Activated CD8-positive, alpha-beta memory T cell treated with anti-CD3 and anti-CD28 coated beads for 48 hours (primary cell): ENCODE measurements around the gene NPHP4.

ENCODE experiments used
- DNase-seq, 3 experiments: peaks; one replicate each; pipeline ENCODE4 v3.0.0-alpha.2; 2020; ENCODE audit warnings: low read depth in 2 of 3, low spot score in 2 of 3

NPHP4 gene

DNA sequence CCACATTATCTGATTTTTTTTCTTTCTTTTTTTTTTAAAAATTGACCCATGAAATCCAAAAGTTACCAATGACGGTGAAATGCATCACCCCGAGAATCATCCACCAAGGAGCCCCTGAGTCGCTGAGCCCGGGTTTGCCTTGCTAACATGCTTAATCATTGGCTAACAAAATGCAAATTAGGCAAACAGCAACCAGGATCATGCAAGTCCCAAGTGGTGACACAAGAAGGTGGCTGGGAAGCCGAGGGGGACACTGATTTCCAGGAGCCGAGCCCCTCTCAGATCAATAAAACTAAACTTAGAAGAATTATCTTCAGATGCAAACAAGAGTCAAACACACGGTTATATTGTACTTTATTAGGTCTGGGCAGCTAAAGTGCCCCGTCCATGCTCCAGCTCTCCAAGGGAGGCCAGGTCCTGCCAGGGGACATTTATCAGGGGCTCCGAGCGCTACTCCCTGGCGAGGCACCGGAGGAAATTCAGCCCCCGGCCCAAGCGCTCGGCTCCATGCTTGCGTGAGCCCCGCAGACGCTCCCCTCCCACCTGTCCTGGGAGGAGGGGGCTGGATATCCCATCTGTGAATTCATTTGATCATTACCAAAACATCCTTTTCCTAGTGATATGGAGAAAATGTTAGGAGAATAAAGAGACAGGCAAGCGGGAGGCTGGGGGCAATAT is 154.1 kb downstream of the NPHP4 start:
- DNase-seq = no peak

DNA sequence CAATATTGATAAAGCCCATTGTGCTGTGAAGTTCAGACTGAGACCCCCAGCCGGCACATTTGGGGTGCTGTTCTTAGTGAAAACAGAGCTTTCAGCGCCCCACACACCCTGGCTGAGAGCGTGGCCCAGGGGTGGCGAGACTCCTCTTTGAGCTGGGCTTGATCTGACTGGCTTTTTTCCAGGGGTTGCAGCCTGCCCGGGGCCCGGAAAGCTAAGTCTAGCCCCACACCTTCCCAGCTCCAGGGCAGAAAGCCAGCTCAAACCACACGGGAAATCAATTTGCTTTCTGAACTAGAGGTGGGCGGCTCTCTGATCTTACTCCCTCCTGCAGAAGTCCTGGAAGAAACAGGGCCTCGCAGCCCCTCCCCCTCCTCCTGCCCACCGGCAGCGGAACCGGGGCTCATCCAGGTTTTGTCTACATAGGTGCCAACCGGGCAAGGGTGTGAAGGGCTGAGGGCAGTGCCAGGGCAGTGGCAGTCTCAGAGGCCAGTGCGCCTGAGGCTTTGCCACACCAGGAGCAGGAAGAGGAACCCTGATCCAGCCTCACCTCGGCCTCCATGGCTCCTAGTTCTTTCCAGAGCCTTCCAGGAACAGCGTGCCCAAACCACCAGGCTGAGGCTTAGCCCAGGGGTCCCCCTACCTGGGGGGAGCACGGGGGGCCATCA is 155.3 kb downstream of the NPHP4 start:
- no peak for DNase-seq

- no peak for DNase-seq
These were observed 157.1 kb downstream of the NPHP4 start for GRCh38 chr1:5835179-5835562.

DNA sequence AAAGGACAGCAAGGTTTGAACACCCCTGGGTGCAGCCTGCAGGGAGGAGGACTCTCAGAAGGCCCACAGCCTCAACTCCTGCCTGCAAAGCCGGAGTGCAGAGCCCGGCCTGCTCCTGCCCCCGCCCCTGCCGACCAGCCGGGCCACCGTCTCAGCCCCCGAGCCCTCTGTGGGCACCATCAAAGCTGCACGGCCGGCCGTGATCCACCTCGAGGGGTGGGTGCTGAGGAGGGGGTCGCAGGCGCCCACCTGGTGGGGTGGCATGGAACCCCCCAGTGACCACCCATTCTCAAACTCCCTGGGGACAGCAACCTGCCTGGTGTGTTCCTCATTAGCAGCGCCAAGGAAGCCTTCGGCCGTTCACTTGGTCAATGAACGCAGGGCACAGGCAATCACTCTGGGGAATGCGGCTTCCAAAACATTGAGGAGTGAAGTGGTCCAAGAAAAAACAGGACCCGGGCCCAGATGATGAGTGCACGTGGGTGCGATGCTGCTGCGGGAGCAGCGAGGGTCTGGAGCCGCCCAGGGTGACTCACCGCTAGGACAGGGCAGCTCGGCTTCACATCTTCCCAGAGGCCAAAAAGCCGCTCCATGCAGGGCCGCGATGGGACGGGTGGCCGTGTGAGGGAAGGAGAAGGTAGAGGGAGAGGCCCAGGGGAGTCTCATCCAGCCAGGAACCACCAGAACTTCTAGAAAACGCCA is 157.6 kb downstream of the NPHP4 start:
- DNase-seq = no peak

GRCh38 chr1:5833911-5834310 is 158.3 kb downstream of the NPHP4 start:
- DNase-seq = no peak

DNA sequence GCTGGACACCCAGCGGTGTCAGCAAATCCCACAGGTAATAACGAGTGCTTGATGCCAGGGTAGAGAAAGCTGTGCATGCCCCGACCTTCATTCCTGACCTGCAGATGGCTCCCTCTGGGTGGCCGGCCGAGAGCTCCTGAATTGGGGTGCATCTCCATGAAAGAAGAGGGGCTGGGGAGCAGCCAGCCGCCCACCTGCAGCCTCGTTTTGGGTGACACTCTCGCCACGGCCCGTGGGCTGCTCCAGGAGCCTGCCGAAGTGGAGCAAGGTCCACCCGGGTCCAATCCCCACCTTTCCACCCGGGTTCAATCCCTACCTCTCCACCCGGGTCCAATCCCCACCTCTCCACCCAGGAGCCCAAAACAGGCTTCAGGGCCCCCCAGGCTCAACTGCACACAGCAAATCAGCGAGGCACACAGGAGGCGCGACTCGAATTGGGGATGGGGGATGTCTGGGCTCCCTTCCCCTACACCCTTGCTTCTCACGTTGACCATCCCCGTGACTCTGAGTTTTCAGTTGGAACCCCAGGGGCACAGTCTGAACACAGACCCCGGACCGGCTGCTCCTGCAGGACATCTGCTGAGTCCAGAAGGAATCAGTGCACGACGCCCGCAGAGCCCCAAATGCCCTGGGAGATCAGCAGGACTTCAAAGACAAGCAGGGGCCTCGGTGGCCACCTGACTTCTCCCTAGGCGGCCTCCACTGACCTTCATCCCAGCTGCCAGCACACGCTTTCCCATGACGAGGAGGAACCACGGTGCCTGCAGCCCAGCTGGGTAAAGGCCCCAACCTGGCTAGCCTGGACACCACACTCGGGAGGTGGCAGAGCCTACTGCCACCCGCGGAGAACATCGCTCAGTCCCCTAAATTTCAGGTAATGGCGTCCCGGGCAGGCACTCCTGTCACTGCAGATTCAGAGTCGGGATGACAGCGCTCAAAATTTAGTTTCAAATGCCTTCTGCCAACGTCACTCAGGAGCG is 159.0 kb downstream of the NPHP4 start:
- no peak for DNase-seq

- DNase-seq = no peak
These were observed 160.5 kb downstream of the NPHP4 start for GRCh38 chr1:5831600-5832335.

DNA sequence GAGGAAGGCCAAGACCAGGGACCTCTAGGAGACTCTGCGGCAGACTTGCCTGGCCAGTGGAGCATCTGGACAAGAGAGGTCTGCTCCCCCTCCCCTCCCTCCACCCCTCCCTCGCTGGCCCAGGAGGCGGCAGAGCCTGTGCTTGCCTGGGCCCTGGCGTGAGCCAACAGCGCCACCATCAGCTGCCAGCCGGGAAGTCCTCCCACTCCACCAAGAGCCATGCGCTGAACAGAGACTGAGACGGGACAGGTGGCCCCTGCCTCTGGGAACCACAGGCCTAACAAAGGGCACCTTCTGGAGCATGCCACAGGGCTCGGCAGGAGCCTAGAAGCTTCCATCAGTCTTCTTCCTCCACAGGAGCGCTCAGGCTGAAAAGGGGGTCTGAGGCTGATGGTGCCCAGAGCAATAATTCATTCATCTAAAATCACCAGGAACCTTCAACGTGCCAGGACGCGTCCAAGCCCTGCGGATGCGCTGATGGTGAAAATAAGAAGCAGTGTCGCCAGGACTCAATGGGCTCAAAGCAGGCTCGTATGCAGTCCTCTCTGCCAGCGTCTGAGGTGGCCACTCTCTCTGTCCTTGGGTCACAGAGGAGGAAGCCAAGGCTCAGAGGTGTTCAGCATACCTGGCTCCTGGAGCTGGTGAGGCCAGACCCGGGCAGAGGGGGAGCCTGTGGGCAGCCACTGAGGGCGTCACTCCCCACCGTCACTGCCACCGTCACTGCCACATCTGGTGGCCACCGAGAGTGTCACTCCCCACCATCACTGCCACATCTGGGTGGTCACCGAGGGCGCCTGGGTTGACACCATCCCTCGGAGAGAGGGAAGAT is 161.2 kb downstream of the NPHP4 start:
- DNase-seq = no peak

DNA sequence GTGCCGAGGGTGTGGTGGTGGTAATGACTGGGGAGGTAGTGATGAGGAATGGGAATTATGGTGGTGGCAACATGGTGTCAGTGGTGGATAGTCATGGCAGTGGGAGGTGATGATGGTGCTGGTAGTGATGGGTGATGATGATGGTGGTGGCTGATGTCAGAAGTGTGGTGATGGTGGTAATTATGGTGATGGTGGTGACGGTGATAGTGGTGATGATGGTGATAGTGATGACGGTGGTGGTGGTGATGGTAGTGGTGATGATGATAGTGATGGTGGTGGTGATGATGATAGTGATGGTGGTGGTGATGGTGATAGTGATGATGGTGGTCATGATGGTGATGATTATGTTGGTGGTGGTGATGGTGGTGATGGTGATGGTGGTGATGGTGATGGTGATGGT is 162.8 kb downstream of the NPHP4 start:
- DNase-seq = no peak

DNA sequence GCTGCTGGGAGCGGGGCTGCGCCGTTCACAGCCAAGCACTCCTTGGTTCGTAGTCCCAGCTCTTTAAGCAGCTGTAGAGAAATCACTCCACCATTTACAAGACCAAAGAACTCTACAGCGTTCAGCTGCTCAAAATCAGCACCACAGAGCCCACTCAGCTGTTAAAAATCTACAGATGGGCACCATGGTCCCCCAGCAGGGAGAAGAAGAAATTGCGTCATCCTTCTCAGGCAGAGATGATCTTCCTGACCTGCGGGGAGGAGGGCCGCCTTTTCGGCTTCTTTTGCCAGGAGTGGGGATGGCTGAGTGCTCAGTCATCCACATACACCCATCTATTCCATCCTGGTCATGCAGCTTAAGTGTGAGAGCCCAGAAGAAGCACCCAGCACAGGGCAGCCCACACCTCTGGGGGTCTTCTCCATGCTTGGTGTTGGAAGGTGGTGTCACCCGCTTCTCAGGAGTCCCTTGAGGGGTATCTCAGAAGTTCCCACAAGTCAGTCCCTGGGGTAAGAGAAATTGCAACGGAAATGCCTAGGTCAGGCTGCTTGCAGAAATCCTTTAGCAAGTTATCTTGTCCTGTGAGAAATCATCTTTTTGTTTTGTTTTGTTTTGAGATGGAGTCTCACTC is 163.8 kb downstream of the NPHP4 start:
- no peak for DNase-seq

GRCh38 chr1:5827516-5827915 is 164.7 kb downstream of the NPHP4 start:
- DNase-seq = no peak

- no peak for DNase-seq
These were observed 165.6 kb downstream of the NPHP4 start for GRCh38 chr1:5826601-5827000.

GRCh38 chr1:5822726-5823125 is 169.5 kb downstream of the NPHP4 start:
- no peak for DNase-seq

DNA sequence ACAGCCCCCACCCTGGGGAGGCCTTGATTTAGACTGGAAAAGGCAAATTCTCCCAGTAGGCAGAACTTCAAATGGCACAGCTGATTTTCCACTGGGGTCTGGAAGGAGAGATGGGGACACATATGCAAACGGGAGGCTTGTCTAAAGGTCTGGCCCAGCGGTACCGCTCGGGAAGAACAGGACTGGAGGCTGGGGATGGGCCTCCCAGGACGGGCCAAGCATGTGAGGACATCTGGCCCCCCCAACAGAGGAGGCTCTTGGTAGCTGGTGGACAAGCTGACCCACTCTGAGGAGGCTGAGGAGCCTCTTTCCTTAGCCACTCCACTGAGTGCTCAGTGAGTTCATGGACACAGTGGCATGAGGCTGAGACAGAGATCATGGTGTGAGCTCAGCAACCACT is 170.0 kb downstream of the NPHP4 start:
- DNase-seq = no peak

GRCh38 chr1:5821540-5822176 is 170.6 kb downstream of the NPHP4 start:
- no peak for DNase-seq

DNA sequence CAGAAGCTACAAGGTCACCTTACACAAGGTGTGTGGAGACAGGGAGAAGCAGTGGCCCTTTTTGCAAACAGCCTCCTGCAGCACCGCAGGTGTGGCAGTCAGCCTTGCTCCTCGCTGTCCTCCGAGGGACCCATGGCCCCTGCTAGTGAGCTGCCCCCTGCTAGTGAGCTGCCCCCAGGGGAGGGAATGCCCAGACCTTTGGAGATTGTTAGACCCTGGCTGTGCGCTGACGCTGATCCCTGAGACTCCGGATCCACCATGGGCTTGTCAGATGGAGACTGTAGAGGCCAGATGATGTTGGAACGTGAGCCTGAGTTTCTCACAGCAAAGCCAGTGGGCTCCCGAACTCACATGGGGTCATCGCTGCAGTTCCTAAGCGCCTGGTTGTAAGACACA is 172.2 kb downstream of the NPHP4 start:
- no peak for DNase-seq

DNA sequence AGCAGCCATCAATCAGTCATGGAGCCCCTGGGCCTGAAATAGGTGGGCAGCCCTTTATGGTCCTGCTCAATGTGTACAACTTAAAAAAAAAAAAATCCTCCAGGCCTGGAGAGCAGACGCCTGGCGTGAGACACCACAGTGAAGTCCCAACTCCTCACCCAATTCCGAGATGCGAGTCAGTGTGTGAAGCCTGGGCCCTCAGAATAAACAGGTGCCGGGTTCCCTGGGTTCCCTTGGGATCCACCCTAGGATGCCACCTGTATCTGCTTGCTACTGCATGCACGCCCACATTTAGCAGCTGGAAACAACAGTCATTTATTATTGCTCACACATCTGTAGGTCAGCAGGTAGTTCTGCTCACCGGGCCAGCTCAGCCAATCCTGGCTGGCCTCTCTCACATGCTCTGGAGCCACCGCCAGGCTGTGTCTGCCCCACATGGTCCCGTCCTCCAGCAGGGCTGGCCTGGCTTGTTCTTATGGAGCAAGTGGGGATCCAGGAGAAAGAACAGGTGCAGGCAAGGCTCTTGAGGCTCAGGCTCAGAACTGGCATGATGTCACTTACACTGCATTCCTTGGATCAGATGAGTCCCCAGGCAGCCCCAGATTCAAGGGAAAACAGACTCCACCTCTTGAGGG is 172.7 kb downstream of the NPHP4 start:
- DNase-seq = no peak

DNA sequence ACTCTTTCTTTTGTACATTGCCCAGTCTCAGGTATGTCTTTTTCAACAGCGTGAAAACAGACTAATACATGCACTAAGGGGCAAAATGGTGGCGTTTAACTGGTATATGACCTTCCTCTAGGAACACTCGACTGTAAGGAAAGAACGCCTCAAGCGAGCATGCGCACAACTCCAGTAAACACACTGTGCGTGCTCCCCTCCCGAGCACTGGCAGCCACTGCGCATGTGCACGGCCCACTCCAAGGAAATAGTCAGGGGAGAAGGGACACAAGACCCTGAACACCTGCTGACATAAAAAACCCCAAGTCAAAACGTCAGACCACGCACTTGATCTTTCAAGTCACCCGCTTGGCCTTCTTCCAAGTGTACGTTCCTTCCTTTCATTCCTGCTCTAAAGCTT is 173.5 kb downstream of the NPHP4 start:
- DNase-seq = no peak
